NCI-H1694 (cell line): ENCODE measurements around the gene SH3BGRL3.
"Not testable (repeated sequence)": the region's sequence is repeated elsewhere in the genome, so short reads cannot be mapped to it uniquely, and the experiment has no call there.

ENCODE experiments used
- DNase-seq: peaks from one replicate; lab custom pipeline; 2025; lab: John Stamatoyannopoulos, UW

The SH3BGRL3 gene

DNA sequence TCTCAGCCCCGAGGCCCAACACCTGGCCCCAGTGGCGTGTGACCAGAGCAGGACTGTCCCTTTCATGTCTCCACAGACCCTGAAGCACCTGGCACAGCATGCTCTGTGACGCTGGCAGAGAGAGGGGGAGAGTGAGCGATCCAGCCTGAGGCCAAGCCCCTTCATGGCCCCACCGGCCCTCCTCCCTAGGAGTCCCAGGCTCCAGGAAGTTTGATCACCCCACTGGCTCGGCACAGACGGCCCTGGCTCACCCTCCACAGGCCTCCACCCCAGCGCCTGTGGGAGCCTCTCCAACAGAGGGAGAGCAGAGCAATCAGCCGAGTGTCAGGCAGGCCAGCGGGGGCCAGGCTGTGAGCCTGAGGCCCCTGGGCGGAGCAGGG lies 11.0 kb downstream of the SH3BGRL3 start:
- no peak for DNase-seq

DNA sequence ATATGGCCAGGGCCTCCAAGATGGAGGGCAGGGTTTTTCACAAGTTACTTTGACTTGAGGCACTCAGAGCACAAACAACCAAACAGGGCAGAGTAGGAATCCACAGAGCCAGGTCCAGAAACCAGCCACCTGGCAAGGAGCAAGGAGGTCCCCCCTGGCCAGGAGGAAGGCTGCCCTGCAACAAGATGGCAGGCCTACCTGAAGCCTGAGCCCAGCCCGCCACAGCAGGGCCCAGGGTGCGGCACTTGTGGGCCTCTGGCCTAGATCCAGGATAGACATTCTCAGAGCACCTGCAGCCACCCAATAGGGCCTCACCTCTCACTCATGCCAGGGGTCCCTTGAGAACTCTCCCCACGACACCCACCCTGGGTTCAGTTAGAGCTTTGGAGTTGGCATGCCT lies 11.5 kb downstream of the SH3BGRL3 start:
- no peak for DNase-seq

- DNase-seq, result no peak
Measured at GRCh38 chr1:26291939-26292338, 12.1 kb downstream of the SH3BGRL3 start.

- not testable (repeated sequence) for DNase-seq
Measured at GRCh38 chr1:26292735-26293134, 12.8 kb downstream of the SH3BGRL3 start.

GRCh38 chr1:26293911-26294463 lies 14.1 kb downstream of the SH3BGRL3 start:
- DNase-seq, result no peak

GRCh38 chr1:26295194-26296138 lies 15.6 kb downstream of the SH3BGRL3 start:
- DNase-seq, result no peak

DNA sequence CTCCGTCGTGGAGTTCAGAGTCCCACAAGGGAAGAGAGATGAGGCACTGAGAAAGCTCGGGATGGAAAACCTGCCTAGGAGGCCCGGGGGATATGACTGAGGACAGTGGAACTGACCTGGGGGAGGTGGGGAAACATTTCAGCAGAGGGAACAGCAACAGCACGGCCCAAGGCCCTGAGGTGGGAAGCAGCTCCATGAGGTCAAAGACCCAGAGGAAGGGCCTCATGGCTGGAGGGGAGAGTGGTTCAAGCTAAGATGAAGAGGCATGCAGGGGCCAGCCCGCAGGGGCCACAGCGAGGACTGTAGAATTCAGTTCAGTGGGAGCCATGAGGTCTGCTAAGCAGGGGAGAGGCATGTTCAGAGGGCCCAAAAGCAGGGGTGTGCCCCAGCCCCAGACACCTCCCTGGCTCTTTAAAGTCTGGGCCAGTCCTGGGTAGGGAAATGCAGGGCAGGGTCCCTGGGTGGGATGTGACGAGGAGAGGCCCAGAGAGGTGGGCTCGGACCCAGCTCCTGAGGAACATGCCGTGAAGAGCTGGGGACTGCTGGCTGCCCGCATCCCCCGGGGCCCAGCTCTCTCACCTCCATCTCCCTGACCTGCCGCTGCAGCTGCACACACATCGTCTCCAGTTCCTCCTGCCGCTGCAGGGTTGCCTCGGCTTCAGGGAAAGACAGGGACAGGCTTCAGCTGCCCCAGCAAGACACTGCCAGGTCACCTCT lies 16.6 kb downstream of the SH3BGRL3 start:
- no peak for DNase-seq

DNA sequence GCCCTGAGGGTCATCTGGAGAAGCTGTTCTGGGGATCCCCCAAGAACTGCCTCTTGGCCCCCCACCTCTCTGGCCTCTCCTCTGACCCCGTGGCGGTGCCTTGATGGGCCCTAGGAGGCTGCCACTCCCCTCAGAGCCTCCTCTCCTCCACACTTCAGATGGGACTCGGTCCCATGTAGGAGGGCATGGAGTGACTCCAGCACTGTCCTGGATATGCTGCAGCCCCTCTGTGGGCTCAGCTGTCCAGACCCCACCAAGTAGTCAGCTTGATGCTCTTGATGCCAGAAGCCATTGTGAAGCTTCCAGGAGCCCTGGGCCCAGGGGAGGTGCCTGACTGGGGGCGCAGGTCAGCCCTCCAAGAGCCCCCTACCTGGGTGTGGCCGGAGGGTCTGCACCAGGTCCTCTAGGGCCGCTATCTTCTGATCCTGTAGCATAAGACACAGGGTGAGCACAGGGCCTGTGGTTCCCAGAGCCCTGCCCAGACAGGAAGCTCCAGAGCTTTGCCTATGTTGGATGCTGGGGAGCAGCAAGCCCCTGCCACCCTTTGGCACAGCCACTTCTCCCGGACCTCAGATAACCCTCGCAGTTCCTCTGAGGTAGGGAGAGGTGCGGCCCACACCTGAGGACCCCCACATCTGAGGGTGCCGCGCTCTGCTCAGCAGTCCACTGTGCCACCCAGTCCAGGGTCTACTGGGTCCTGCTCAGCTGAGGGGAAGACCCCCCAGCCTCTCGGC lies 17.3 kb downstream of the SH3BGRL3 start:
- no peak for DNase-seq

DNA sequence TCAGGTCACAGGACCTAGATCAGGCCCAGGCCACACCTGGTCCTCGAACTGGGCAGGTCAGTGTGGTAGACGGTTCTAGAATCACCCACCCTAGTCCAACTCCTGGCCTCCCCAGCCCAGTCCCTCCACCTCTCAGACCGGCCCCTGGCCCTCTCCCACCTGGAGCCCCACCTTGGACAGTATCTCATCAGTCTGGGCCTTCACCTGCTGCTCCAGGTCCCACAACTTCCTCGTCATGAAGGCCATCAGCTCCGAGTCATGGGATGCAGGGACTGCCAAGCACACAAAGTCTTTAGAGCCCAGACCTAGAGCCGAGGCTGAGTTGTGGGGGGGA lies 17.9 kb downstream of the SH3BGRL3 start:
- no peak for DNase-seq

DNA sequence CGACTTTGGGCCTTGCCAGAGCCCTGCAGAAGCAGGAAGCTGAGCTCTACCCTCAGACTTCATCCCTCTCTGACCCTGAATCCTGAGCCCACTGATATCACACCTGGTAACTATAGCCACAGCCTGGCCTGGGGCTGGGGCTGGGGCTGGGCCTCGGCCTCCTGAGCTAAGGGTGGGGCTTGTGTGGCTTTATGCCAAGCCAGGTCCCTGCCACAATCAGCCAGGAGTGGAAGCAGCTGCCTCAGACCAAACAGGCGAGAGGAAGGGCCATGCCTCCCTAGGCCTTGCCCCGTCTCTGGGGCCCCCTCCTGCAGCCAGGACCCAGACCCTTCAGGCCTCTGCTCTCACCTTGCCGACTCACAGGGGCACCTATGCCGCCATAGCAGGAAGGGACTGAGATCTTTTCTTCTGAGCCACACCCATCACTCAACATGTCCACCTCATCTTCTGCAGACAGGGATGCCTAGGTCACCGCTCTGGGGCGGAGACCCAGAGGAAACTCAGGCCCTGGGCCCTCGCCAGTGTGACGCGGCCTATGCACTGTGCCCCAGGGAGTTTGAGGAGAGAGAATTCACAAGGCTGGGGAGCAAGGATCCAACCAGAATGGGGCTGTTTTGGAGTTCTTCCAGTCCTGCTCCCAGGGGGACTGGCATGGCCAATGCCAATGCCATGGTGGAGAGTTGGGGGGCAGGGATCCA lies 20.8 kb downstream of the SH3BGRL3 start:
- DNase-seq, result no peak

DNA sequence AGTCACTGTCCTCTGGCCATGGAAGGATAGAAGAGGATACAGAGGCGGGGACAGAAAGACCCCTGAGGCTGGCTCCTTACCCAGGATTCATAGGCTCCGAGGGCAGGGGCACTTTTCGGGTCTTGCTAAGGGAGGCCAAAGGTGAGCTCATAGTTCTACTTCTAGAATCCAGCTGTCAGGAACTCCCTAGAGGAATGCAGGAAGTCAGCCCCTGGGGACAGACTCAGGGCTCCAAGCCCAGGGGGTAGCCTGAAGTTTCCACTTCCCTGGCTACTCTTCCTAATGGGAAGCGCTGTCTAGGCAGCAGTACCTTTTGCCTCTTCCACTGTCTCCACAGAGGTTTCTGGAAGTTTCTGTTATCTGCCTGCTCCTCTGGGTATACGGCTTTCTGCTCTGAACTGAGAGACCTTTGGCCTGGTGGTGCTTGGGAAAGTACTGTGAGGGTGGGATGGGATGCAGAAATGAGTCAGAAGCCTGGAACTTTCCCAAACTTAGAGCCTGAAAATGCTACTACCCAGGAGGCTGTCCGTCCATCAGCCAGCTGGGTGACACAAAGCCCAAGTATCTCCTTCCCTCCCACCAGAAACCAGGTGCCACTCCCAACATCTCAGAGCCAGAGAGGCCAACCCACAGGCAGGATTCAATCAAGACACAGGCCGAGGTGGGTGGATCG lies 23.0 kb downstream of the SH3BGRL3 start:
- no peak for DNase-seq

- no peak for DNase-seq
Measured at GRCh38 chr1:26305667-26306289, 25.9 kb downstream of the SH3BGRL3 start.

DNA sequence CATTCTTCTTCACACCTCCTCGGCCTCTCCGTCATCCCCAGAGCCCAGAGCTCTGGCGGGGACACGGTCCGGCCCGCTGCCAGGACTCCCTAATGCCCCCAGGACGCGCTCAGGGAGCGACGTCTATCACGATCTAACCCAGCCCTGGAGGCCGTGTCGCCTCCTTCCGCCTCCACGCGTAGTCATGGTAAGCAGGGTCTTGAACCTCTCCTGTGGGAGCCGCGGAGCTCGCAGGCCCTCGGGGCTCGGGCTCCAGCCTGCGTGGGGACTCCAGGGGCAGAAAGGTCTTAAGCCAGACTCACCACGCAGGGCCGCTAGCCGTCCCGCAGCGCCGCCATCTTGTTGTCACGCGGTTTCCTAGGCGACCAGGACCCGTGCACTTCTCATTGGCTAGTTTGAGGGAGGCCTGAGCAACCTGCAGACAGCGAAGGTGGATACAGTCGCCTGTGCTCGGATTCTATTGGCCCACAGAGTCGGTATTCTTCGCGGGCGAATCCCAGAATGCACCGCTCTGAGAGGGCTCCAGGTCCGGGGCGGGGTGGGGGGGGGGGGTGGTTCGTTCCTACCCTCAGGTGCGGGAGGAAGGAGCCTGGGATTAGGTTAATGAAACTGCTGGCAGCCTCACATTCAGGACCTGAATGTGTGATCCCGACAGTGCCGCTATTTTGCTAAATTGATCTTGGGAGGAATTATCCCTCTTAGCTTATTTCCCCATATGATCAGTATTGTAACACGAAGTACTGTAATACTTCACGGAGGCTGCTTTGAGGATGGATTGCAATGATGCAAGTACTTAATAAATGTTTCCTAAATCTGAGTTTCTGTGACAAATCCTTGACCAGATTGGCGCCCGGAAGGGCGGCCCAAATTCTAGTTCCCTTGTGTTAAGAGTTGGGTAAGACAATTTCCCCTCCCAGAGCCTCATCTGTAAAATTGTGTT lies 26.7 kb downstream of the SH3BGRL3 start, which contains the start of gene UBXN11:
TSS of gene UBXN11 (minus strand) at position 347 of the 940 bp plus-strand sequence. CDS start 3,753 bp downstream, outside the sequence.
- DNase-seq, result peak; percentile 83

- no peak for DNase-seq
Measured at GRCh38 chr1:26307363-26307781, 27.5 kb downstream of the SH3BGRL3 start.

DNA sequence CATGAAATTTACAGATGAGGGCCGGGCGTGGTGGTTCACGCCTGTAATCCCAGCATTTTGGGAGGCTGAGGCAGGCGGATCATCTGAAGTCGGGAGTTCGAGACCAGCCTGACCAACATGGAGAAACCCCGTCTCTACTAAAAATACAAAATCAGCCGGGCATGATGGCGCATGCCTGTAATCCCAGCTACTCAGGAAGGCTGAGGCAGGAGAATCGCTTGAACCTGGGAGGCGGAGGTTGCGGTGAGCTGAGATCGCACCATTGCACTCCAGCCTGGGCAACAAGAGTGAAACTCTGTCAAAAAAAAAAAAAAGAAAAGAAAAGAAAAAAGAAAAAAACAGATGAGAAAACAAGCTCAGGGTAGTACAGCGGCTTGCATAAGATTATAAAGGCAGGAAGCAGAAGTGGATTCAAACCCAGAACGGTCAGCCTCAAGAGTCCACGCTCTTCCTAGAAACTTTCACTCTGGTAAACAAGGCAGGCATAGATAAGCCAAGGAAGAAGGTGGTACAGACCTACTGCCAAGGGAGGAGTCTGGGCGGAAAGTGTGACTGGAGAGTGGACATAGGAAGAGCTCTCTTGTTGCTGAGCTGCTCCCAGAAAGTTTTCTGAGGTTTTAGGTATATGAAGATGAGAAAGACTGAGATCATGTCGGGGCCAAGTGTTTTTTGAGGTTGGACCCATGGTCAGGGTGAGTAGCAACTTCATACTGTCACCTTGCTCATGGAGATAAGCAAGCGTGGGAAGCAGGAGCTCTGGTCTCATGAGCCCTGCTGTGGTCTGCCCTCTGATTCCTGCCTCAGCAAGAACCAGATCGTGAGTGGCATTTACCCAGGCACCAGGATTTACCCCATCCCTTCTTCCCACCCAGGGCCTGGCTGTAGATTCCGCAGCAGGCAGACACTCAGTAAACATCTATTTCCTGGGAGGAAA lies 28.3 kb downstream of the SH3BGRL3 start:
- DNase-seq, result not testable (repeated sequence)

DNA sequence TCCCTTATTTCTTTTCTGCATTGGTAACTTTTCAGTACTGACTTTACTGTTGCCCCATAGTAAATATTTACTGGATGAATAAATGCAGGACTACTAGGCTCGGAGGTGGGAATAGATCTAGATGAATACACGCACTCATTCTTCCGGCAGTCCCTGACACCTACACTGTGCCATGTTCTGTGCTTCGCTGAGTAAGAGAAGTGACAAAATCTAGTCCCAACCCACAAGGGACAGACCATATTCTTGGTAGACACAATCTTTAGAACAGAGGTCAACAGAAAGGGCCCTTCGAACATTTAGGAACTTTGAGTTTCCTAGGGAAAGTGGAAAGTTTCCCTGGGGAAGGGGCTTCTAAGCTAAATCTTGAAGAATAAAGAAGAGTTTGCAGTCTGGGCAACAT lies 34.6 kb downstream of the SH3BGRL3 start:
- no peak for DNase-seq

DNA sequence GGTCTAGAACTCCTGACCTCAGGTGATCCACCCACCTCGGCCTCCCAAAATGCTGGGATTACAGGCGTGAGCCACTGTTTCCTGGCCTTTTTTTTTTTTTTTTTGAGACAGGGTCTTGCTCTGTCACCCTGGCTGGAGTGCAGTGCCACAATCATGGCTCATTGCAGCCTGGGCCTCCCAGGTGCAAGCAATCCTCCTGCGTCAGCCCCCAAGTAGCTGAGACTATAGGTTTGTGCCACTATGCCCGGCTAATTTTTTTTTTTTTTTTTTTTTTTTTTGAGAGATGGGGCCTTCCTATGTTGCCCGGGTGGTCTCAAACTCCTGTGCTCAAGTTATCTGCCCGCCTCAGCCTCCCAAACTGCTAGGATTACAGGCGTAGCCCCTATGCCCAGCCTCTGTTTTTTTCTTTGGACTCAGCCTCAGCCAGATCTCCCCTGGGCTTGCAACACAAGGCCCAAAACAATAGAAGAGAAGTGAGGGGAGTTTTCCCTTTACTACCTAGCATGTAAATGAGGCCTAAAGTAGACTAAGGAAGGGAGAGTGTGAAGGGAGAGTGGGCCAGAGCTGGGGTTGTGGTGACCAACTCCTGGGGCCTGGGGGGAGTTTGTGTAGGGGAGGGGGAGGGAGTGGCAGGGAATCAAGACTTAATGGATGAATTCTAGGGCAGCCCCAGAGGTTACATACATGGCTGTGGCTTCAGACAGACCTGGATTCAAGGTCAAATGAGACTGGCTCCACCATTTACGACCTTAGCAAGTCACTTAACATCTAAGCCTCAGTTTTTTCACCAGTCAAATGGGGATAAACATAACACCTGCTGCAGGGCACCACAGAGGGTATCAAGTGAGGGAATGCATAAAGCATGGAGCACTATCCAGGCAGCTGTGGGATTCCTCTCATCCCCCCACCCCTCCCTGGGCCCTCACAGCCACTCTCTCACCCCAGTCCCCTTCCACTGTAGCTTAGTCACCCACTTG lies 36.3 kb downstream of the SH3BGRL3 start:
- DNase-seq, result no peak
